Ovary (tissue), 3 donors: ENCODE measurements around the gene CCRL2.

Experiments used
- CTCF ChIP-seq, 3 donors: fragments of 450-650 bp in 2 of 3; fragments of 200-600 bp in 1 of 3; IDR thresholded peaks; one replicate each; pipeline versions ENCODE4 v1.5.1 to v1.8.0; 2016 to 2022; ENCODE audit warnings: antibody characterized with exemption in 3 of 3, mild to moderate bottlenecking in 1 of 3
- EP300 ChIP-seq: sonication (generic); formaldehyde crosslinking; IDR thresholded peaks from one replicate; pipeline ENCODE4 v1.6.1; 2017; ENCODE audit warnings: antibody characterized with exemption
- POLR2A ChIP-seq: fragments of 450-650 bp; IDR thresholded peaks from one replicate; pipeline ENCODE4 v1.6.1; 2017; ENCODE audit warnings: antibody characterized with exemption, mild to moderate bottlenecking, moderate library complexity
- donor health status: DM: no; HTN: no; CAD: no.

DNA sequence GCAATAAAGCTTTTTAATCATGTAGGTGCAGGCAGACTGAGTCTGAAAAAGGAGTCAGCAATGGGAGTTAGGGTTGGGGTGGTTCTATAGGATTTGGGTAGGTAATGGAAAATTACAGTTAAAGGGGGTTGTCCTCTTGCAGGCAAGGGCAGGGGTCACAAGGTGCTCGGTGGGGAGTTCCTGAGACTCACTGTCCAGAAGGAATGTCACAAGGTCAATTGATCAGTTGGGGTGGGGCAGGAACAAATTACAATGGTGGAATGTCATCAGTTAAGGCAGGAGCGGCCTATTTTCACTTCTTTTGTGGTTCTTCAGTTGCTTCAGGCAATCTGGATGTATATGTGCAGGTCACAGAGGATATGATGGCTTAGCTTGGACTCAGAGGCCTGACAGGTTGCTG is 14.0 kb upstream of the CCRL2 start:
- TF ChIP-seq CTCF (IDR thresholded peaks at IDR 0.05), result no peak
- TF ChIP-seq EP300, result no peak
- no peak for TF ChIP-seq POLR2A
